SH-SY5Y (cell line): ENCODE results near the gene PRKG1.

Experiments used
- GATA2 ChIP-seq: IDR thresholded peaks from 2 replicates; pipeline ENCODE4 v1.6.1; 2011; ENCODE audit warnings: mild to moderate bottlenecking, low read depth, low read length
- GATA3 ChIP-seq: IDR thresholded peaks from 2 replicates; pipeline ENCODE4 v1.6.1; 2011; ENCODE audit warnings: low read depth, mild to moderate bottlenecking, low read length, moderate library complexity

DNA sequence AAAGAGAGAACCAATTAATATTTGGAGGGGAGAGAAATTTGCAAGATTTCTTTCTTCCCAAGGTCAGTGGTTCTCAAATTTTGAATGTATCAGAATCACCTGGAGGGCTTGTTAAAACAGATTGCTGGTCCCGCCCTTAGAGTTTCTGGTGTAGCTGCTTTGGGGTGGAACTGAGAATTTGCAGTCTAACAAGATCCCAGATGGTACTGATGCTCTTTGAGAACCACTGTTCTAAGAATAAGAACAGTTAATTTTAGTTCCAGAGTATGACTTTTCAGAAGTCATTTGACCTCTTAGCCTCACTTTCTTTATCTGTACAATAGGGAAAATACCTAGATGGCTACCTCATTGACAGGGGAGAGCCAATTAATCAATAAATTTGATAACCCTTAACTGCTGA, 161.6 kb downstream of the PRKG1 start:
- TF ChIP-seq GATA2, result no peak
- TF ChIP-seq GATA3, result no peak
